Retina (tissue), 1 donor: ENCODE results near the gene LSR.
"Not testable (repeated sequence)": the region's sequence is repeated elsewhere in the genome, so short reads cannot be mapped to it uniquely, and the experiment has no call there.

Experiments
- DNase-seq: peaks from one replicate; pipeline ENCODE4 v3.0.0-alpha.2; 2016

Gene LSR

GRCh38 chr19:35267818-35268535 lies 19.2 kb downstream of the LSR start:
- peak; percentile 80 for DNase-seq

GRCh38 chr19:35268536-35269437 lies 20.0 kb downstream of the LSR start, which contains the start of gene USF2:
Gene USF2 (plus strand): TSS chr19:35268962. CDS start chr19:35269102, 140 bp downstream.
- no peak for DNase-seq

DNA sequence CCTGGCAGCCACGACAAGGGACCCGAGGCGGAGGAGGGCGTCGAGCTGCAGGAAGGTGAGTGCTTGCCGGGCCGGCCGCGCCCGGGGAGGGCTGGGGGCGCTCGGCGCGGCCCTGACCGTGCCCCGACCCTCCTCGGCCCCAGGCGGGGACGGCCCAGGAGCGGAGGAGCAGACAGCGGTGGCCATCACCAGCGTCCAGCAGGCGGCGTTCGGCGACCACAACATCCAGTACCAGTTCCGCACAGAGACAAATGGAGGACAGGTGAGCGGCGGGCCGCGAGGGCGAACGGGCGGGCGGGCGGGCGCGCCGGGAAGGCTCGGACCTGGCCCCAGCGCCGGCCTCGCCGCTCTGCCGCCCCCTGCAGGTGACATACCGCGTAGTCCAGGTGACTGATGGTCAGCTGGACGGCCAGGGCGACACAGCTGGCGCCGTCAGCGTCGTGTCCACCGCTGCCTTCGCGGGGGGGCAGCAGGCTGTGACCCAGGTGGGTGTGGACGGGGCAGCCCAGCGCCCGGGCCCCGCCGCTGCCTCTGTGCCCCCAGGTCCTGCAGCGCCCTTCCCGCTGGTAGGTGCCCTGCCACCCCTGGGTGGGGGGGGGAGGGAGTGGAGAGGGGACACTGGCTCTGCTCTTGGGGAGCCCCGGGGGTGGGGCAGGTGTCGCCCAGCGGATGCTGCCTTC lies 20.8 kb downstream of the LSR start:
- peak; percentile 86 for DNase-seq

GRCh38 chr19:35270381-35270811 lies 21.6 kb downstream of the LSR start:
- DNase-seq = no peak

GRCh38 chr19:35271546-35271945 lies 22.7 kb downstream of the LSR start:
- DNase-seq = no peak

DNA sequence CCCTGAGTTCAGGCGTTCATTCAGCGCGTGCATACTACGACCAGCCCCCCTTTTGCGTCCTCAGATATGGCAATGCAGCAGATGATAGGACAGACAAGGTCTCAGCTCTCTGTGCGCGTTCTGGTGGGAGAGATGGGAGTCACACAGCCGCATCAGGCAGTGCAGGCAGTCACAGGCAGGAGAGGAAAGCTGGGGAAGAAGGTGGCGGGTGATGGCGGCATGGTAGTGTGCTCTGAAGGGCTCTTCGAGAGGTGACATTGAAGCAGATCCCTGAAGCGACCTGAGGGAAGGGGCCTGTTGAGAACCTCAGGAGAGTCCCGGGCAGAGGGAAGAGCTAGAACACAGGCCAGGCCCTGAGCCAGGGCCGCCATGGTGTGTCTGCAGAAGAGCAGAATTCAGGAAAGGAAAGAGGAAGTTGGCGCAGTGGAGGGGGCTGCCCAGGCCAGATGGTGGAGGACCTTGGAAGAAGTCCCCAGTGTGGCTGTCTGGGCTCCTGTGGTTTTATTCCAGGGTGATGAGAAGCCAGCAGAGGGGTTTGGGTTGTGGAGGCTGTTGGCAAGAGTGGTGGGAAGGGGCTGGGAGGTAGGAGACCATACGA lies 23.4 kb downstream of the LSR start:
- DNase-seq = no peak

DNA sequence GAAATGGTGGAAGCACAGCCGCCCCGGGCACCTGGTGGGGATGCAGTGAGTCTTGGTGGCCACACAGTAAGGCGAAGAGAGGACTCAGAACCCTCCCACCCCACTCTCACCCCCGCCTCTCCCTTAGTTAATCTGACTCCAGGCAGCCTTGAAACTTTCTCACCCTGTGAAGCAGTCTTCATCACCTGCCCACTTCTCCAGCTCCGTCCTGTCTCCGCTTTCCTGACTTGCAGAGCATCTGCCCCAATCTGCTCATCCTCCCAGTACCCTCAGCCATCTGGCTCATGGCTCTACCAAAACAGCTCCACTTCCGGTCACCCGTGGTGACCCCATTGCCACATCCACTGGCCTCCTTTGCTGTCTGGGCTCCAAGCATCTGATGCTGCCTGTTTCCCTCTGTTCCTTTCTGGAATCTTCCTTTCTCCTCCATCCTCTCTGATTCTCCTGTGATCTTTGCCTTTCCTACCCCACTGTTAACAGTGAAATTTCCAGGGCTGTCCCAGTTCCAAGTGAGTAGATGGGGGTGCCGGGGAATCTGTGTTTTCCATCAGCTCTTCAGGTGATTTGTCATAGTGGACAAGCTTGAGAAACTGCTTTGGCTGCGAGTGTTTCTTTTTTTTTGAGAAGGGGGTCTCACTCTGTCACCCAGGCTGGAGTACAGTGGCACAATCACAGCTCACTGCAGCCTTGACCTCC lies 24.3 kb downstream of the LSR start:
- no peak for DNase-seq

GRCh38 chr19:35273686-35274259 lies 25.0 kb downstream of the LSR start:
- DNase-seq = no peak

- DNase-seq = no peak
Observed at GRCh38 chr19:35274323-35274722, 25.5 kb downstream of the LSR start.

DNA sequence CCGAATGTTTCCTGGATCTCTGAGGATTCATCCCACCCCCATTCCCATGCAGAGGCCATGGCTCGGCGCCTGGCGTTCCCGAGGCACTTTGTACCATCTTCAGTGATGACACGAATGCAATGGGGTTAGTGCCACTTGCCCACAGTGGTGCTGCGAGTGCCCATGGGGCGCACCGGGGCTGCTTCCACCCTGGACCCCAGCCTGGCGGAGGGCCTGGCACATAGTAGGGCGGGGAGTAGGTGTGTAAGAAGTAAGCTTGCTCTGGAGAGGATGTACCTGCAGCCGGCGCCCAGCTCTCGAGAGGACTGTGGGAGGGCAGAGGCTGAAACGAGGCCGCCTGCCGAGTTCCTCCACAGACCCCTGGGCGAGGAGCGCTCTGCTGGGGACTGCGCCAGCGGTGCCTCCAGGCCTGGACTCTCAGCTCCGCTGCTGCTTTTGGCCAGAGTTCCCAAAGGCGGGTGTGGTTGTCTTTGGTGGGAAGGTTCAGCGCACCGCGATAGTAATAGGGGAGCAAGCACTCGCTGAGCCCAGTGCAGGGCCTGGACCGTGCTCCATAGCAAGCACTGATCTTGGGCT lies 28.0 kb downstream of the LSR start:
- no peak for DNase-seq

DNA sequence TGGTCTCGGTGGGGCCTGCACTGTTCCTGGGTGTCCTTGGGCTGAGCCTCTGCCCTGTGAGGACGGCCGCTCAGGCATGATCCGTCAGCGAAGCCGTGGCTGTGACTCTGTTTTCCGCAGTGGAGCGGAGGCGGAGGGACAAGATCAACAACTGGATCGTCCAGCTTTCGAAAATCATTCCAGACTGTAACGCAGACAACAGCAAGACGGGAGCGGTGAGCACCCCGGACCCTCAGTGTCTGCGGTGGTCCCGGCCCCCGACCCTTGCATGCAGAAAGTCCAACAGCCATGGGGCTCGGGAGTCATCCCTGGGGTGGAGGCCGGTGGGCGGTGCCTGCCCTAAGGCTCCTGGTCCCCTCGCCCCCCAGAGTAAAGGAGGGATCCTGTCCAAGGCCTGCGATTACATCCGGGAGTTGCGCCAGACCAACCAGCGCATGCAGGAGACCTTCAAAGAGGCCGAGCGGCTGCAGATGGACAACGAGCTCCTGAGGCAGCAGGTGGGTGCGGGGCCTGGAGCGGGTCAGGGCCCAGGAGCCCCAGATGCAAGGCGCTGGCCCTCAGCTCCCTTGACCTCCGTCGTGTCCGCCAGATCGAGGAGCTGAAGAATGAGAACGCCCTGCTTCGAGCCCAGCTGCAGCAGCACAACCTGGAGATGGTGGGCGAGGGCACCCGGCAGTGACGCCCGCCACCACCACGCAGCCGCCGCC lies 29.9 kb downstream of the LSR start:
- no peak for DNase-seq

GRCh38 chr19:35279374-35279773 lies 30.6 kb downstream of the LSR start:
- DNase-seq = no peak

DNA sequence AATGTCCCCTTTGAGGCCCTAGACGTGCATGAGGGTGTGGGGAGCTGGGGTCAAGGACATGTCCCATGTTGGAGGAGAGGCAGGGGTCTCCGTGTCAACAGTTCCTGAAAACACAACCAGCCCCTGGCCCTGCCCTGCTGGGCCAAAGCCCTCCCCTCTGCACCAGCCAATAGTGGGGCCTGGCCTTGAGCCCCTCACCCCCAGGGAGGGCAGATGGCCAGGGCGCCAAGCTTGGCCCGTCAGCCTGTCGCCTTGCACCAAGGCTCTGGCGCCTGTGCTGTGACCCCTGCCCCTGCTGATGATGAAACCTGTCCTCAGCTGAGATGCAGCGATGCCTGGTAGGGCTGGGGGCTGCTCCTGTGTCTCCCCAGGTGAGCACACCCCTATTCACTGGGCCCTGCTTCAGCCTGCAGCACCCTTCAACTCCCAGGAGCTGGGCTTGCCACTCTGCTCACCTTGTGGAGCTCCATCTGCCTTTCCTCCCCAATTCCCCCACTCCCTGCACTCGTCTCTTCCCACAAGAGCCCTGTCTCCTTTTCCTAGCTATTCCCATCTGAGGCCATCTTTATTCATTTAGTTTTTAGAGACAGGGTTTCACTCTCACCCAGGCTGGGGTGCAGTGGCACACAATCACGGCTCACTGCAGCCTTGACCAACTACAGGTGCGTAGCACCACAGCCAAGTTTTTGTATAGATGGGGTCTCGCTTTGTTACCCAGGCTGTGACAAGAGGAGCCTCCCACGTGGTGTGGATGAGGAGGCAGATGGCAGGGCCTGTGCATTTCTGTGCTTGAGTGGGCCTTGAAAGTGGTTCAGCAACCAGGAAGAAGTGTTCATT lies 31.4 kb downstream of the LSR start:
- no peak for DNase-seq

DNA sequence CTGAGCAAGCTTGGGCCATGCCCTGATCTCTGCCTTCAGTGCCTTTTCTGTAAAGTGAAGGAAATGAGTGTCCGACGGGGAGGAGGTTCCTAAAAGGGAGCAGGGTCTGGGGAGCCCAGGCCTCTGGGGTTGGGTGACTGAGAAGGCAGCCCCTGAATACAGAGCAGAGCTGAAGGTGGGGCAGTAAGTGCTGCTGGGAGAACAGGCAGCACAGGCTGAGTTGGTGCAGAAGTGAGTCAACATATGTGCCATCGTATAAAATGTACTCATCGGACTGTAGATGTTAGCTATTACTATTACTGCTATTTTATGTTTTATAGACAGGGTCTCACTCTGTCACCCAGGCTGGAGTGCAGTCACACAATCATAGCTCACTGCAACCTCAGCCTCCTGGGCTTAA lies 32.5 kb downstream of the LSR start:
- no peak for DNase-seq

DNA sequence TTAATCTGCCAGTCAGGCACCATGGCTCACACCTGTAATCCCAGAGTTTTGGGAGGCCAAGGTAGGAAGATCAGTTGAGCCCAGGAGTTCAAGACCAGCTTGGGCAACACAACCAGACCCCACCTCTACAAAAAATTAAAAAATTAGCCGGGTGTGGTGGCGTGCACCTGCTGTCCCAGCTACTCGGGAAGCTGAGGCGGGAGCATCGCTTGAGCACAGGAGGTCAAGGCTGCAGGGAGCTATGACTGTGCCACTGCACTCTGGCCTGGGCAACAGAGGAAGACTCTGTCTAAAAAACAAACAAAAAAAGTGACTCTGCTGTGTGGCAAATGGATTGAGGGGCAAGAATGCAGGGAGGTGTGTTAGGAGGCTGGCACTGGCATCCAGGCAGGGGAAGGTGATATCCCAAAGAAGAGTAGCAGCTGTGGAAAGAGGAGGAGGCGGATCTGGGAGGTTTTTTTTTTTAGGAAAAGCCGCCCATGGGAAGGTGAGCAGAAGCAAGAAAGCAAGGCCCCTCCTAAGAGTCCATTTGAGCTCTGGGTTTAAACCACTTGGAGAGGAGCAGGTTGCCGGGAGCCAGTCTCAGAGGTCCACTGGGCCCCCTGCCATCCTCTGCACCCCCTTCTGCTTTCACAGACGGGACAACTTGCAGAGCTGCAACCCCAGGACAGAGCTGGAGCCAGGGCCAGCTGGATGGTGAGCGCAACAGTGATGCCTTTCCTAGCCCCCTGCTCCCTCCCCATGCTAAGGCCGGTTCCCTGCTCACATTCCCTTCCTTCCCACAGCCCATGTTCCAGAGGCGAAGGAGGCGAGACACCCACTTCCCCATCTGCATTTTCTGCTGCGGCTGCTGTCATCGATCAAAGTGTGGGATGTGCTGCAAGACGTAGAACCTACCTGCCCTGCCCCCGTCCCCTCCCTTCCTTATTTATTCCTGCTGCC lies 35.6 kb downstream of the LSR start:
- no peak for DNase-seq

DNA sequence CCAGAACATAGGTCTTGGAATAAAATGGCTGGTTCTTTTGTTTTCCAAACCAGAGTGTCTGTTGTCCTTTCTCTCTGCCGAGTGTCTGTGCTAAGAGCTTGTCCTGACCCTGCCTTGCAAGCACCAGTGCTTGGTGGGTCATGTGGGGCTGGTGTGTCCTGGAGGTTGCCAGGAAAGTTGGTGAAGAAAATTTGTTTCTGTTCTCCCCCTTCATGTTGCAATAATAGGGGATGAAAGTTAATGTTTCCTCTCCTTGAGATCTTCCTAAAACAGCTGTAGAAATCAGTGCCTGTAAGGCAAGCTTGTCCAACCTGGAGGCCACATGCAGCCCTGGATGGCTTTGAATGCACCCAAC lies 36.3 kb downstream of the LSR start:
- DNase-seq = no peak

- DNase-seq = not testable (repeated sequence)
Observed at GRCh38 chr19:35285465-35285864, 36.7 kb downstream of the LSR start.

GRCh38 chr19:35286101-35286500 lies 37.3 kb downstream of the LSR start:
- not testable (repeated sequence) for DNase-seq

DNA sequence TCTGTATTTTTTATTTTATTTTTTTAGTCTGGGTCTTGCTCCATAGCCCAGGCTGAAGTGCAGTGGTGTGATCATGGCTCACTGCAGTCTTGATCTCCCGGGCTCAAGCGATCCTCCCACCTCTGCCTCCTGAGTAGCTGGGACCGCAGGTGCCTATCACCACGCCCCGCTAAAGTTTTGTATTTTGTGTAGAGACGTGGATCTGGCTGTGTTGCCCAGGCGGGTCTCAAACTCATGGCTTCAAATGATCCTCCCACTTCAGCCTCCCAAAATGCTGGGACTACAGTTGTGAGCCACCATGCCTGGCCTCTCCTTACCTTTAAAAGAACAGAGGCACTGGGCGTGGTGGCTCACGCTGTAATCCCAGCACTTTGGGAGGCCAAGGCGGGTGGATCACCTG lies 38.9 kb downstream of the LSR start:
- no peak for DNase-seq
